GM20000 (cell line): ENCODE measurements around the gene SMC4.

Source experiments
- DNase-seq: peaks from one replicate; pipeline ENCODE4 v3.0.0; 2012; ENCODE audit warnings: low spot score
- TF ChIP-seq, protein P1 (sequence below): IDR thresholded peaks from 2 replicates; pipeline ENCODE4 v1.5.1; 2012; ENCODE audit warnings: mild to moderate bottlenecking, control low read depth; ENCODE audit errors: extremely low read depth, missing control alignments

The SMC4 gene

DNA sequence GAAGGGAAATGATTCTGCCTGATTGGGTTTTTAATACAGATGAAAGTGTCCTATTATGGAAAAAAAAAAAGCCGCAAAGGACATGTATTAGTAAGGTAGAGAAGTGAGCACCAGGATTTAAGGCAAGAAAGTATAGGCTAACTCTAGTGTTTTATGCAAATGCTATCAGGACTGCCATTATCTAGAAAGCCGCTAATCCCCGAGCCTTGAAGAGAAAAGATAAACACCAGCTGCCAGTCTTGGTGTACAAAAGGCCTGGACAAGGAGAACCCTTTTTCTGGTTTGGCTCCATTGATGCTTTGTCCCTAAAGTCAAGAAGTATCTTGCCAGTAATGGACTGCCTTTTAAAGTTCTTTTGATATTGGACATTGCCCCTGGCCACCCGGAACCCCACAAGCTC is 58.7 kb downstream of the SMC4 start:
- DNase-seq = no peak
- TF ChIP-seq, protein P1, sequence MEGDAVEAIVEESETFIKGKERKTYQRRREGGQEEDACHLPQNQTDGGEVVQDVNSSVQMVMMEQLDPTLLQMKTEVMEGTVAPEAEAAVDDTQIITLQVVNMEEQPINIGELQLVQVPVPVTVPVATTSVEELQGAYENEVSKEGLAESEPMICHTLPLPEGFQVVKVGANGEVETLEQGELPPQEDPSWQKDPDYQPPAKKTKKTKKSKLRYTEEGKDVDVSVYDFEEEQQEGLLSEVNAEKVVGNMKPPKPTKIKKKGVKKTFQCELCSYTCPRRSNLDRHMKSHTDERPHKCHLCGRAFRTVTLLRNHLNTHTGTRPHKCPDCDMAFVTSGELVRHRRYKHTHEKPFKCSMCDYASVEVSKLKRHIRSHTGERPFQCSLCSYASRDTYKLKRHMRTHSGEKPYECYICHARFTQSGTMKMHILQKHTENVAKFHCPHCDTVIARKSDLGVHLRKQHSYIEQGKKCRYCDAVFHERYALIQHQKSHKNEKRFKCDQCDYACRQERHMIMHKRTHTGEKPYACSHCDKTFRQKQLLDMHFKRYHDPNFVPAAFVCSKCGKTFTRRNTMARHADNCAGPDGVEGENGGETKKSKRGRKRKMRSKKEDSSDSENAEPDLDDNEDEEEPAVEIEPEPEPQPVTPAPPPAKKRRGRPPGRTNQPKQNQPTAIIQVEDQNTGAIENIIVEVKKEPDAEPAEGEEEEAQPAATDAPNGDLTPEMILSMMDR = no peak

DNA sequence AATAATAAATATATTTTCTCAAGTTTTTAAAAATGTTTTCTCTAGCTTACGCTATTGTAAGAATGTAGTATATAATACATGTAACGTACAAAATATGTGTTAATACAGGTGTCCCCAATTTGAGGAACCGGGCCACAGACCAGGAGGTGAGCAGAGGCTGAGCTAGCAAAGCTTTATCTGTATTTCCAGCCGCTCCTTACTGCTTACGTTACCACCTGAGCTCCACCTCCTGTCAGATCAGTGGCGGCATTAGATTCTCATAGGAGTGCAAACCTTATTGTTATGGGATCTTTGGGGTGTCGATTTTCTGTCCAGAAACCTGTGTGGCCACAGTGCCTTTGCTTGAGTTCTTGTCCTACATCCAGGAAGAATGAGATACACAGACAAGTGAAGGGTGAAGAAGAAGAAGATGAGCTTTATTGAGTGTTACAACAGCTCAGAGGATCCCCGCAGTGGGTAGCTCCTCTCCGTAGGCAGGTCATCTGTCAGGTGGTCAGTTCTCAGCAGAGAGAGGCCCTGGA is 60.1 kb downstream of the SMC4 start:
- no peak for DNase-seq
- TF ChIP-seq, protein P1 = no peak

GRCh38 chr3:160460033-160460432 is 60.6 kb downstream of the SMC4 start:
- no peak for DNase-seq
- TF ChIP-seq, protein P1 = no peak

GRCh38 chr3:160464321-160464720 is 64.9 kb downstream of the SMC4 start:
- TF ChIP-seq, protein P1 = no peak
- DNase-seq = no peak

GRCh38 chr3:160464971-160465370 is 65.5 kb downstream of the SMC4 start:
- DNase-seq = no peak
- TF ChIP-seq, protein P1 = no peak

DNA sequence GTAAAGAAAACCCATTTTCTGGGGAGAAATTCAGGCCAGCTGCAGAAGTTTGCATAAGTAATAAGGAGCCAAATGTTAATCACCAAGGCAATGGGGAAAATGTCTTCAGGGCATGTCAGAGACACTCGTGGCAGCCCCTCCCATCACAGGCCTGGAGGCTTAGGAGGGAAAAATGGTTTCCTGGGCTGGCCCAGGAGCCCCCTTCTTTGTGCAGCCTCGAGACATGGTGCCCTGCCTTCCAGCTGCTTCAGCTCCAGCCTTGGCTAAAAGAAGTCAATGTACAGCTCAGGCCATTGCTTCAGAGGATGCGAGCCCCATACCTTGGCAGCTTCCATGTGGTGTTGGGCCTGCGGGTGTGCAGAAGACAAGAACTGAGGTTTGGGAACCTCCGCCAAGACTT is 70.7 kb downstream of the SMC4 start:
- TF ChIP-seq, protein P1 = no peak
- no peak for DNase-seq

DNA sequence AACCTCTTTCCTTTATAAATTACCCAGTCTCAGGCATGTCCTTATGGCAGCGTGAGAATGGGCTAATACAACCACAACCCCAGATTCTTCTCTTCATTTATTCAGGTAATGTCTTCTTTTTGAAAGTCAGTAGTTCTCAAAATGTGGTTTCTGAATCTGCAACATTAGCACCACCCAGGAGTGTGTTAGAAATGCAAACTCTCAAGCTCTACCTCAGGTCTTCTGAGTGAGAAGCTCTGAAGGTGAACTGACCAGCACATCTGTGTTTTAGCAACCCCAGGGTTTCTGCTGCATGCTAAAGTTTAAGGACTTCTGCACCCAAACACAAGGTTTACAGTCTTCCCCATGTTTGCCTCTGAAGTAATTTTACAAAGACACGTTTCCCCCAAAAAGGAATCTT is 72.4 kb downstream of the SMC4 start:
- no peak for DNase-seq
- TF ChIP-seq, protein P1 = no peak
